ENCODE measurements around the gene LNP1. TPM values are rescaled to one million over a fixed set of nuclear protein-coding genes. Genes with fewer than 3 reads are reported as not detected.

LNP1 gene
- total RNA-seq, 2 experiments from 2014 or later, result 0.47 to 0.70 TPM

DNA sequence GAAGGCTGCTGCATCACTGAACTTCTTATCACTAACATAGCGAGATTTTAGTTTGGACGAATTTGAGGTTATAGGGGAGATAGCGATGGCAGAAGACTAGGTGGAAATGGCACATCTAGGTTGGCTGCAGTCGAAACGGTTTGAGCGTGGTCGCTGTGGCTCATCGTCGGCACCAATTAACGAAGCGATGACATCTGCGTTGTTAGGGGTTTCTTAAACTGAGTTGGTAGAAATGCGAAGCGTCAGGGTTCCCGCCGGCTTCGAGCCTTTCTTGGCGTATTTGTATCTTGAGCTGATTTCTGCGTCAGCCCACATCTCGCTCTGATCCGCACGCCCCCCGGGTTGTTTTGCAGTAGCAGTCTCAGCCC is 319 bp downstream of the LNP1 start:
- Mint-ChIP-seq H3K4me1 (ENCODE audit: low read depth) (peaks cover 78% of the 10 kb centered on the region), H3K27ac (peak overlapping the region; percentile 92), H3K4me3 (peak overlapping the region; percentile 94), H3K36me3 (ENCODE audit: low read depth) (peaks cover 22% of the 10 kb centered on the region), H3K9me3 (no peaks in the 10 kb centered on the region), H3K27me3 (no peaks in the 10 kb centered on the region)
- peak overlapping the region; percentile 76 to 85 for H3K27ac ChIP-seq (ENCODE audit: low read depth in 1 of 2, low read length in 2 of 2)
- H3K9me3 ChIP-seq (ENCODE audit: control insufficient read depth in 1 of 2, insufficient read depth in 1 of 2, low read length in 2 of 2), result peaks cover 0 to 3% of the 10 kb centered on the region in 2 experiments
- ATAC-seq (ENCODE audit: poor library complexity) (peak; percentile 27), DNase-seq (peak in 13 of 14 experiments; percentile 16 to 81 (median 47))
- ChIA-PET POLR2A (interaction anchor here (0.9 to 3.0 kb wide), 18 partner anchors 9 to 1500 kb away, joined by 3 to 34 read pairs (median 6); partner anchors contain the start of genes CMSS1, DCBLD2, NFKBIZ and NIT2), CTCF (no interaction called here)
- intact Hi-C loops (cut with DNase I, micrococcal nuclease), result loop anchor here (1.0 to 10.0 kb wide), 12 partner anchors 43 to 1877 kb away; partner anchors contain the start of genes CMSS1 (in 2 of the 2), CLDND1 (in 1 of the 2), DCBLD2 (in 1 of the 2) and NIT2 (in 1 of the 2)
- no peaks in the 10 kb centered on the region for H3K36me3 ChIP-seq (ENCODE audit: insufficient read depth, low read length)
- peaks cover 26% of the 10 kb centered on the region for H3K4me1 ChIP-seq (ENCODE audit: insufficient read depth, low read length)
- H3K27me3 ChIP-seq (ENCODE audit: control insufficient read depth in 1 of 2, insufficient read depth in 2 of 2, low read length in 2 of 2), result no peaks in the 10 kb centered on the region
- peak overlapping the region; percentile 73 for H3K4me3 ChIP-seq (ENCODE audit: low read length)
- TF ChIP-seq, protein P1, sequence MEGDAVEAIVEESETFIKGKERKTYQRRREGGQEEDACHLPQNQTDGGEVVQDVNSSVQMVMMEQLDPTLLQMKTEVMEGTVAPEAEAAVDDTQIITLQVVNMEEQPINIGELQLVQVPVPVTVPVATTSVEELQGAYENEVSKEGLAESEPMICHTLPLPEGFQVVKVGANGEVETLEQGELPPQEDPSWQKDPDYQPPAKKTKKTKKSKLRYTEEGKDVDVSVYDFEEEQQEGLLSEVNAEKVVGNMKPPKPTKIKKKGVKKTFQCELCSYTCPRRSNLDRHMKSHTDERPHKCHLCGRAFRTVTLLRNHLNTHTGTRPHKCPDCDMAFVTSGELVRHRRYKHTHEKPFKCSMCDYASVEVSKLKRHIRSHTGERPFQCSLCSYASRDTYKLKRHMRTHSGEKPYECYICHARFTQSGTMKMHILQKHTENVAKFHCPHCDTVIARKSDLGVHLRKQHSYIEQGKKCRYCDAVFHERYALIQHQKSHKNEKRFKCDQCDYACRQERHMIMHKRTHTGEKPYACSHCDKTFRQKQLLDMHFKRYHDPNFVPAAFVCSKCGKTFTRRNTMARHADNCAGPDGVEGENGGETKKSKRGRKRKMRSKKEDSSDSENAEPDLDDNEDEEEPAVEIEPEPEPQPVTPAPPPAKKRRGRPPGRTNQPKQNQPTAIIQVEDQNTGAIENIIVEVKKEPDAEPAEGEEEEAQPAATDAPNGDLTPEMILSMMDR (IDR thresholded peaks at IDR 0.05), result no peak

DNA sequence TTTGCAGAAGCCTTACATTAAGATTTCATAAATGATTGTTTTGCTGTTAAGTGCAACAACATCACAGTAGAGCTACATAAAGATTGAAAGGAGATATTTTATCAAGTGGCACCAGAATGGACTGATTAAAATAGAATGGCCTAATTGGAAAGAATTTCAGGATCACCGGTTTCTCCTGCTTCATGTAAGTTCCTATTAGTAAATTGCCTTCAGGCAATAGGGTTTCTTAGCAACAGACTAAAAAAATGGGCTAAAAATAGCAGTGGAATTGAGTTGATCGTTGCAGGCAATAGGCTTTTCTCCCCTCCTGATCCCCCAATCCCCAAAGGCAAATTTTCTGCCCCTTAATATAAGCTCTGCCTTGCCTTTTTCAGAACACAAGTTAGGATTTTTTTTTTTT is 917 bp downstream of the LNP1 start:
- peaks cover 0 to 4% of the 10 kb centered on the region in 2 experiments for H3K9me3 ChIP-seq (ENCODE audit: control insufficient read depth in 1 of 2, insufficient read depth in 1 of 2, low read length in 2 of 2)
- peak overlapping the region; percentile 76 to 85 for H3K27ac ChIP-seq (ENCODE audit: low read depth in 1 of 2, low read length in 2 of 2)
- no peaks in the 10 kb centered on the region for H3K36me3 ChIP-seq (ENCODE audit: insufficient read depth, low read length)
- DNase-seq, result peak in 1 of 14 experiments; percentile 9
- ATAC-seq (ENCODE audit: poor library complexity), result no peak
- peak overlapping the region; percentile 94 for H3K4me3 Mint-ChIP-seq
- H3K27me3 Mint-ChIP-seq, result no peaks in the 10 kb centered on the region
- TF ChIP-seq, protein P1 (IDR thresholded peaks at IDR 0.05), result no peak
- H3K27ac Mint-ChIP-seq, result peak overlapping the region; percentile 92
- H3K4me1 ChIP-seq (ENCODE audit: insufficient read depth, low read length), result peaks cover 26% of the 10 kb centered on the region
- H3K9me3 Mint-ChIP-seq, result peaks cover under 1% of the 10 kb centered on the region
- CTCF ChIA-PET, result no interaction called here
- H3K4me1 Mint-ChIP-seq (ENCODE audit: low read depth), result peaks cover 72% of the 10 kb centered on the region
- POLR2A ChIA-PET, result interaction anchor here (0.5 to 3.0 kb wide), 11 partner anchors 11 to 1172 kb away, joined by 3 to 34 read pairs (median 10); partner anchors contain the start of genes CMSS1, NIT2, PCNP and TBC1D23
- intact Hi-C loops (cut with DNase I, micrococcal nuclease), result loop anchor here (2.0 to 10.0 kb wide), 6 partner anchors 43 to 1877 kb away; partner anchors contain the start of genes CLDND1 (in 1 of the 2), CMSS1 (in 1 of the 2) and DCBLD2 (in 1 of the 2)
- peaks cover 23% of the 10 kb centered on the region for H3K36me3 Mint-ChIP-seq (ENCODE audit: low read depth)
- H3K4me3 ChIP-seq (ENCODE audit: low read length), result peak overlapping the region; percentile 73
- no peaks in the 10 kb centered on the region for H3K27me3 ChIP-seq (ENCODE audit: control insufficient read depth in 1 of 2, insufficient read depth in 2 of 2, low read length in 2 of 2)

DNA sequence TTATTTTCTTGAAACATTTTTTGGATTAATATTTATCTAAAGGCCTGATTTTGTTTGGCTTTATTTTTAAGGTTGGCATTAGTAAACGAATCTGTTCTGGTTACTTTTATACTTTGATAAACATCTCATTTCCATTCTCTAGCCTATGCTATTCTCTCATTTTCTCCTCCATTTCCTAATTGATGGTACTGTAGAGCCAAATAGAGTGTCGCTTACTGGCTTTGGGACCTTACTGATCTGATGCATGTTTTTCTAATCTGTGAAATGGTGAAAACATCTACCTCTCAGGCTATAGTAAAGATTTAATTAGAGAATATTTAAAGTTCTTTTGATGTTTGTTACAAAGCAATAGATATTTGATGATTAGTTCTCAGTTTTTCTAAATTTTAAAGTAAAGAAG is 1.6 kb downstream of the LNP1 start:
- intact Hi-C loops (cut with DNase I, micrococcal nuclease), result loop anchor here (2.0 to 10.0 kb wide), 6 partner anchors 44 to 1878 kb away; partner anchors contain the start of genes CLDND1 (in 1 of the 2), CMSS1 (in 1 of the 2) and DCBLD2 (in 1 of the 2)
- POLR2A ChIA-PET, result interaction anchor here (1.2 to 1.6 kb wide), 2 partner anchors 142 to 527 kb away, joined by 3 to 4 read pairs; partner anchors contain the start of gene TBC1D23
- peaks cover 25% of the 10 kb centered on the region for H3K4me1 ChIP-seq (ENCODE audit: insufficient read depth, low read length)
- no peaks in the 10 kb centered on the region for H3K36me3 ChIP-seq (ENCODE audit: insufficient read depth, low read length)
- CTCF ChIA-PET, result no interaction called here
- DNase-seq (no peak), ATAC-seq (ENCODE audit: poor library complexity) (no peak)
- Mint-ChIP-seq H3K4me1 (ENCODE audit: low read depth) (peaks cover 69% of the 10 kb centered on the region), H3K4me3 (peak overlapping the region; percentile 65), H3K27ac (peak overlapping the region; percentile 92), H3K36me3 (ENCODE audit: low read depth) (peaks cover 29% of the 10 kb centered on the region), H3K9me3 (peaks cover 6% of the 10 kb centered on the region), H3K27me3 (no peaks in the 10 kb centered on the region)
- peaks cover under 1 to 4% of the 10 kb centered on the region in 2 experiments for H3K9me3 ChIP-seq (ENCODE audit: control insufficient read depth in 1 of 2, insufficient read depth in 1 of 2, low read length in 2 of 2)
- TF ChIP-seq, protein P1 (IDR thresholded peaks at IDR 0.05), result no peak
- no peaks in the 10 kb centered on the region for H3K27me3 ChIP-seq (ENCODE audit: control insufficient read depth in 1 of 2, insufficient read depth in 2 of 2, low read length in 2 of 2)
- H3K4me3 ChIP-seq (ENCODE audit: low read length), result no peak overlapping the region
- H3K27ac ChIP-seq (ENCODE audit: low read depth in 1 of 2, low read length in 2 of 2), result no peak overlapping the region

Data from CD4-positive, alpha-beta T cell (primary cell).